Pancreas (tissue), 10 donors: ENCODE results near the gene PTMA. TPM values are rescaled to one million over a fixed set of nuclear protein-coding genes. Genes with fewer than 3 reads are reported as not detected.

Experiments
- ATAC-seq, 4 donors: fragments of 200-7000 bp; cut with Tn5 transposase; one replicate each; pipeline versions ENCODE4 v1.8.0 to v1.9.1; 2020; ENCODE audit warnings: mild to moderate bottlenecking in 4 of 4, moderate library complexity in 4 of 4
- DNase-seq, 6 donors: peaks; one replicate each; pipeline ENCODE4 v3.0.0-alpha.2; 2020
- FAIRE-seq: peaks from 2 replicates; lab custom pipeline; 2012; peaks lifted over from hg19 to GRCh38; lab: Jason Lieb, UNC
- H3K27ac ChIP-seq, 4 donors: fragments of 200-600 bp; sonication (generic); 1 replicate in 3 of 4; 2 replicates in 1 of 4; pipeline versions ENCODE4 v1.5.0 to v1.8.0; 2020
- H3K27me3 ChIP-seq, 4 donors: fragments of 200-600 bp; one replicate each; pipeline ENCODE4 v1.8.0; 2021
- H3K36me3 ChIP-seq, 3 donors: fragments of 200-600 bp; sonication (generic) in 1 of 3; one replicate each; pipeline versions ENCODE4 v1.5.0 to v1.8.0; 2020 to 2021
- H3K4me1 ChIP-seq, 3 donors: fragments of 200-600 bp; one replicate each; pipeline ENCODE4 v1.8.0; 2021
- H3K4me3 ChIP-seq, 4 donors: fragments of 200-600 bp; sonication (generic) in 2 of 4; one replicate each; pipeline versions ENCODE4 v1.5.0 to v1.8.0; 2020 to 2021
- H3K9me3 ChIP-seq, 4 donors: fragments of 200-600 bp; one replicate each; pipeline ENCODE4 v1.8.0; 2021
- CTCF ChIP-seq, 4 donors: fragments of 200-600 bp; sonication (generic) in 3 of 4; IDR thresholded peaks; one replicate each; pipeline versions ENCODE4 v1.5.0 to v1.8.0; 2021; ENCODE audit warnings: antibody characterized with exemption in 4 of 4
- WGBS, 2 donors: extraction: QIAGEN DNeasy Blood & Tissue Kit; methylation state at CpG; one replicate each; pipeline ENCODE4 v1.1.7; 2013; 5-methylcytosine and 5-hydroxymethylcytosine counted together
- intact Hi-C, 3 donors: fragments of 100-400 bp; cut with DNase I; formaldehyde crosslinking; loops; one replicate each; pipeline versions ENCODE4 v1.11.1 to v1.14.2; 2022
- polyA plus RNA-seq, 2 donors: library from polyadenylated mRNA; stranded (reverse); fragments of 200-250 nt; gene quantifications; one replicate each; pipeline ENCODE4 v1.2.3, GENCODE V29; 2013
- total RNA-seq, 6 donors: library from RNA; stranded (reverse); fragmentation: NEBNext Ultra II Directional in 4 of 6; extraction: Animal tissue kit (Norgen Biotek cat#: 25700) in 4 of 6; gene quantifications; one replicate each; pipeline versions ENCODE4 v1.2.1 to v1.2.4, GENCODE V29; 2021 to 2023
- donor health status: healthy with polysubstance abuse.
- donor health status: DM: no; HTN: no; CAD: no; lungs with moderate emphysema.
- donor health status: DM: no; HTN: no; CAD: no.
- donor health status: control.
- donor health status: control.
- donor health status: Bipolar disorder and iron deficiency.
- donor health status: DM: yes; HTN: yes; CAD: no.
- donor health status: DM: no; HTN: no; CAD: no.
- donor health status: DM: no; HTN: no; CAD: no.
- donor health status: DM: yes; HTN: yes; CAD: no.

PTMA gene
- total and polyA plus RNA-seq, 8 donors = 319 to 751 (median 531) TPM

GRCh38 chr2:231727621-231728020 is 19.3 kb downstream of the PTMA start:
- Histone ChIP-seq H3K27ac (no peak overlapping the region), H3K9me3 (no peaks in the 10 kb centered on the region), H3K4me3 (no peak overlapping the region), H3K36me3 (peaks cover 0 to 5% (median 0%) of the 10 kb centered on the region in 3 donors), H3K27me3 (no peaks in the 10 kb centered on the region), H3K4me1 (no peaks in the 10 kb centered on the region)
- FAIRE-seq = no peak
- intact Hi-C loops = loop anchor here in 1 of 3 donors (10.0 kb wide), 1 partner anchor 113 kb away; no protein-coding TSS in a partner anchor
- 70 to 75% methylated on average over 4 of the region's 4 CpGs for WGBS, 2 donors
- TF ChIP-seq CTCF (IDR thresholded peaks at IDR 0.05) = no peak
- ATAC-seq = no peak
- no peak for DNase-seq

- no peak for FAIRE-seq
Observed at GRCh38 chr2:231732604-231733003, 24.3 kb downstream of the PTMA start.

GRCh38 chr2:231737761-231738160 is 29.4 kb downstream of the PTMA start:
- no peak for TF ChIP-seq CTCF (IDR thresholded peaks at IDR 0.05)
- Histone ChIP-seq H3K4me1 (no peaks in the 10 kb centered on the region), H3K4me3 (no peak overlapping the region), H3K36me3 (peaks cover 0 to 12% (median 0%) of the 10 kb centered on the region in 3 donors), H3K27ac (no peak overlapping the region), H3K9me3 (no peaks in the 10 kb centered on the region), H3K27me3 (no peaks in the 10 kb centered on the region)
- no peak for DNase-seq
- no peak for ATAC-seq
- intact Hi-C loops = no loop called here
- 85 to 90% methylated on average over 7 of the region's 7 CpGs for WGBS, 2 donors
- FAIRE-seq = no peak

More at GRCh38 chr2:231732604-231733003, 24.3 kb downstream of the PTMA start:
- TF ChIP-seq CTCF (IDR thresholded peaks at IDR 0.05) = no peak
- WGBS, 2 donors = 79 to 82% methylated on average over 4 of the region's 4 CpGs
- Histone ChIP-seq H3K27me3 (no peaks in the 10 kb centered on the region), H3K27ac (no peak overlapping the region), H3K36me3 (peaks cover 0 to 16% (median 0%) of the 10 kb centered on the region in 3 donors), H3K9me3 (no peaks in the 10 kb centered on the region), H3K4me3 (no peak overlapping the region), H3K4me1 (no peaks in the 10 kb centered on the region)
- ATAC-seq (no peak), DNase-seq (no peak)
- intact Hi-C loops = no loop called here

- no peak for TF ChIP-seq CTCF (IDR thresholded peaks at IDR 0.05)
- no peaks in the 10 kb centered on the region for H3K27me3 ChIP-seq
- no peaks in the 10 kb centered on the region for H3K4me1 ChIP-seq
- 63 to 75% methylated on average over 9 of the region's 9 CpGs for WGBS, 2 donors
- DNase-seq (no peak), FAIRE-seq (no peak), ATAC-seq (no peak)
- H3K4me3 ChIP-seq = no peak overlapping the region
- no peaks in the 10 kb centered on the region for H3K9me3 ChIP-seq
- H3K36me3 ChIP-seq = no peaks in the 10 kb centered on the region
- H3K27ac ChIP-seq = no peak overlapping the region
- intact Hi-C loops = no loop called here
Observed at GRCh38 chr2:231743376-231744116, 35.2 kb downstream of the PTMA start.
